Activated naive CD8-positive, alpha-beta T cell treated with anti-CD3 and anti-CD28 coated beads for 36 hours (primary cell): ENCODE results near the gene PLA2G2F. TPM values are rescaled to one million over a fixed set of nuclear protein-coding genes. Genes with fewer than 3 reads are reported as not detected.

Experiments
- DNase-seq: peaks from one replicate; pipeline ENCODE4 v3.0.0; 2021
- H3K27ac Mint-ChIP-seq: one replicate; pipeline ENCODE4 v1.8.0; 2022; ENCODE audit warnings: mild to moderate bottlenecking, moderate library complexity, mixed read lengths
- H3K27me3 Mint-ChIP-seq: one replicate; pipeline ENCODE4 v1.8.0; 2022; ENCODE audit warnings: mild to moderate bottlenecking, mixed read lengths
- H3K36me3 Mint-ChIP-seq: one replicate; pipeline ENCODE4 v1.8.0; 2021; ENCODE audit warnings: mild to moderate bottlenecking, mixed read lengths
- H3K4me1 Mint-ChIP-seq: one replicate; pipeline ENCODE4 v1.8.0; 2021; ENCODE audit warnings: mixed read lengths
- H3K4me3 Mint-ChIP-seq: one replicate; pipeline ENCODE4 v1.8.0; 2022; ENCODE audit warnings: mild to moderate bottlenecking, moderate library complexity, mixed read lengths
- H3K9me3 Mint-ChIP-seq: one replicate; pipeline ENCODE4 v1.8.0; 2022; ENCODE audit warnings: mixed read lengths
- total RNA-seq, 2 experiments: library from RNA; stranded (reverse); gene quantifications; one replicate each; pipeline ENCODE4 v1.2.3, GENCODE V29; 2021

The PLA2G2F gene
- total RNA-seq, 2 experiments from 2014 or later = not detected

- no peaks in the 10 kb centered on the region for H3K9me3 Mint-ChIP-seq
- H3K27me3 Mint-ChIP-seq = no peaks in the 10 kb centered on the region
- no peaks in the 10 kb centered on the region for H3K36me3 Mint-ChIP-seq
- no peak overlapping the region for H3K4me3 Mint-ChIP-seq
- H3K27ac Mint-ChIP-seq = no peak overlapping the region
- peaks cover 3% of the 10 kb centered on the region for H3K4me1 Mint-ChIP-seq
- DNase-seq = no peak
These were observed 8.9 kb downstream of the PLA2G2F start for GRCh38 chr1:20147846-20148570.

GRCh38 chr1:20148571-20149500, 9.7 kb downstream of the PLA2G2F start:
- Mint-ChIP-seq H3K9me3 (no peaks in the 10 kb centered on the region), H3K4me1 (peaks cover 3% of the 10 kb centered on the region), H3K27me3 (no peaks in the 10 kb centered on the region), H3K36me3 (no peaks in the 10 kb centered on the region), H3K4me3 (no peak overlapping the region), H3K27ac (no peak overlapping the region)
- DNase-seq = no peak

- Mint-ChIP-seq H3K27me3 (no peaks in the 10 kb centered on the region), H3K9me3 (no peaks in the 10 kb centered on the region), H3K36me3 (no peaks in the 10 kb centered on the region), H3K4me3 (no peak overlapping the region), H3K4me1 (peaks cover 7% of the 10 kb centered on the region), H3K27ac (no peak overlapping the region)
- no peak for DNase-seq
These were observed 10.6 kb downstream of the PLA2G2F start for GRCh38 chr1:20149601-20150325.

GRCh38 chr1:20150326-20150705, 11.2 kb downstream of the PLA2G2F start:
- H3K27ac Mint-ChIP-seq = no peak overlapping the region
- no peak for DNase-seq
- no peaks in the 10 kb centered on the region for H3K27me3 Mint-ChIP-seq
- no peaks in the 10 kb centered on the region for H3K36me3 Mint-ChIP-seq
- H3K9me3 Mint-ChIP-seq = no peaks in the 10 kb centered on the region
- peaks cover 7% of the 10 kb centered on the region for H3K4me1 Mint-ChIP-seq
- no peak overlapping the region for H3K4me3 Mint-ChIP-seq

- Mint-ChIP-seq H3K4me1 (peaks cover 7% of the 10 kb centered on the region), H3K9me3 (no peaks in the 10 kb centered on the region), H3K27me3 (no peaks in the 10 kb centered on the region), H3K4me3 (no peak overlapping the region), H3K27ac (no peak overlapping the region), H3K36me3 (no peaks in the 10 kb centered on the region)
- no peak for DNase-seq
These were observed 11.8 kb downstream of the PLA2G2F start for GRCh38 chr1:20150969-20151368.

GRCh38 chr1:20151906-20152598, 12.9 kb downstream of the PLA2G2F start:
- Mint-ChIP-seq H3K4me1 (peaks cover 7% of the 10 kb centered on the region), H3K36me3 (no peaks in the 10 kb centered on the region), H3K27me3 (no peaks in the 10 kb centered on the region), H3K9me3 (no peaks in the 10 kb centered on the region), H3K4me3 (peak overlapping the region; percentile 64), H3K27ac (no peak overlapping the region)
- peak; percentile 73 for DNase-seq

- Mint-ChIP-seq H3K9me3 (no peaks in the 10 kb centered on the region), H3K36me3 (no peaks in the 10 kb centered on the region), H3K27ac (no peak overlapping the region), H3K27me3 (no peaks in the 10 kb centered on the region), H3K4me3 (no peak overlapping the region), H3K4me1 (peaks cover 7% of the 10 kb centered on the region)
- no peak for DNase-seq
These were observed 13.4 kb downstream of the PLA2G2F start for GRCh38 chr1:20152599-20152930.

- no peak overlapping the region for H3K4me3 Mint-ChIP-seq
- H3K4me1 Mint-ChIP-seq = peaks cover 7% of the 10 kb centered on the region
- no peak for DNase-seq
- no peaks in the 10 kb centered on the region for H3K36me3 Mint-ChIP-seq
- H3K27ac Mint-ChIP-seq = no peak overlapping the region
- H3K27me3 Mint-ChIP-seq = no peaks in the 10 kb centered on the region
- H3K9me3 Mint-ChIP-seq = no peaks in the 10 kb centered on the region
These were observed 13.9 kb downstream of the PLA2G2F start for GRCh38 chr1:20153000-20153418.

GRCh38 chr1:20154301-20154831, 15.2 kb downstream of the PLA2G2F start:
- Mint-ChIP-seq H3K9me3 (peaks cover under 1% of the 10 kb centered on the region), H3K4me3 (no peak overlapping the region), H3K27me3 (no peaks in the 10 kb centered on the region), H3K27ac (no peak overlapping the region), H3K4me1 (peaks cover 7% of the 10 kb centered on the region), H3K36me3 (no peaks in the 10 kb centered on the region)
- DNase-seq = no peak

- DNase-seq = no peak
- H3K36me3 Mint-ChIP-seq = peaks cover 10% of the 10 kb centered on the region
- peaks cover 27% of the 10 kb centered on the region for H3K9me3 Mint-ChIP-seq
- no peak overlapping the region for H3K27ac Mint-ChIP-seq
- no peaks in the 10 kb centered on the region for H3K27me3 Mint-ChIP-seq
- H3K4me3 Mint-ChIP-seq = no peak overlapping the region
- H3K4me1 Mint-ChIP-seq = peaks cover 4% of the 10 kb centered on the region
These were observed 19.4 kb downstream of the PLA2G2F start for GRCh38 chr1:20158358-20159070.

- peaks cover 10% of the 10 kb centered on the region for H3K36me3 Mint-ChIP-seq
- H3K4me3 Mint-ChIP-seq = no peak overlapping the region
- no peaks in the 10 kb centered on the region for H3K4me1 Mint-ChIP-seq
- H3K27ac Mint-ChIP-seq = no peak overlapping the region
- H3K9me3 Mint-ChIP-seq = peaks cover 32% of the 10 kb centered on the region
- peaks cover under 1% of the 10 kb centered on the region for H3K27me3 Mint-ChIP-seq
- no peak for DNase-seq
These were observed 20.9 kb downstream of the PLA2G2F start for GRCh38 chr1:20160034-20160433.

- H3K9me3 Mint-ChIP-seq = peaks cover 32% of the 10 kb centered on the region
- DNase-seq = no peak
- peaks cover 11% of the 10 kb centered on the region for H3K36me3 Mint-ChIP-seq
- no peak overlapping the region for H3K4me3 Mint-ChIP-seq
- H3K27ac Mint-ChIP-seq = no peak overlapping the region
- H3K4me1 Mint-ChIP-seq = no peaks in the 10 kb centered on the region
- peaks cover 13% of the 10 kb centered on the region for H3K27me3 Mint-ChIP-seq
These were observed 25.6 kb downstream of the PLA2G2F start for GRCh38 chr1:20164694-20165202.

GRCh38 chr1:20165522-20165951, 26.4 kb downstream of the PLA2G2F start:
- no peak overlapping the region for H3K4me3 Mint-ChIP-seq
- peaks cover 13% of the 10 kb centered on the region for H3K27me3 Mint-ChIP-seq
- no peaks in the 10 kb centered on the region for H3K4me1 Mint-ChIP-seq
- DNase-seq = no peak
- H3K9me3 Mint-ChIP-seq = peaks cover 25% of the 10 kb centered on the region
- H3K36me3 Mint-ChIP-seq = peaks cover 11% of the 10 kb centered on the region
- no peak overlapping the region for H3K27ac Mint-ChIP-seq

- peaks cover 8% of the 10 kb centered on the region for H3K36me3 Mint-ChIP-seq
- H3K27me3 Mint-ChIP-seq = peaks cover 13% of the 10 kb centered on the region
- peaks cover 21% of the 10 kb centered on the region for H3K9me3 Mint-ChIP-seq
- no peak overlapping the region for H3K4me3 Mint-ChIP-seq
- H3K4me1 Mint-ChIP-seq = no peaks in the 10 kb centered on the region
- no peak for DNase-seq
- no peak overlapping the region for H3K27ac Mint-ChIP-seq
These were observed 26.9 kb downstream of the PLA2G2F start for GRCh38 chr1:20166051-20166450.
